Heart left ventricle (tissue), 16 donors: ENCODE results near the gene PXMP4. TPM values are rescaled to one million over a fixed set of nuclear protein-coding genes. Genes with fewer than 3 reads are reported as not detected.

Experiments used
- ATAC-seq, 4 donors: fragments of 200-7000 bp; cut with Tn5 transposase; one replicate each; pipeline ENCODE4 v1.9.1; 2020 to 2022; ENCODE audit warnings: moderate library complexity in 4 of 4, mild to moderate bottlenecking in 3 of 4, moderate number of reproducible peaks in 1 of 4
- DNase-seq, 5 donors: peaks; one replicate each; pipeline ENCODE4 v3.0.0-alpha.2; 2020
- H3K27ac ChIP-seq, 12 donors: fragments of 200-600 bp; sonication (generic) in 4 of 12; one replicate each; pipeline versions ENCODE4 v1.5.0 to v1.8.0; 2016 to 2022; ENCODE audit warnings: mild to moderate bottlenecking in 2 of 12
- H3K27me3 ChIP-seq, 9 donors: fragments of 200-600 bp; sonication (generic) in 2 of 9; one replicate each; pipeline versions ENCODE4 v1.5.1 to v1.8.0; 2016 to 2022; ENCODE audit warnings: mild to moderate bottlenecking in 3 of 9
- H3K36me3 ChIP-seq, 9 donors: fragments of 200-600 bp; sonication (generic) in 2 of 9; one replicate each; pipeline versions ENCODE4 v1.5.0 to v1.8.0; 2018 to 2022; ENCODE audit warnings: mild to moderate bottlenecking in 2 of 9
- H3K4me1 ChIP-seq, 12 donors: fragments of 200-600 bp; sonication (generic) in 4 of 12; one replicate each; pipeline versions ENCODE4 v1.5.0 to v1.8.0; 2016 to 2022; ENCODE audit warnings: mild to moderate bottlenecking in 3 of 12
- H3K4me3 ChIP-seq, 12 donors: fragments of 200-600 bp; sonication (generic) in 4 of 12; one replicate each; pipeline versions ENCODE4 v1.5.0 to v1.8.0; 2017 to 2022; ENCODE audit warnings: mild to moderate bottlenecking in 9 of 12, moderate library complexity in 4 of 12
- H3K9me3 ChIP-seq, 12 donors: fragments of 200-600 bp; sonication (generic) in 4 of 12; one replicate each; pipeline versions ENCODE4 v1.5.0 to v1.8.0; 2016 to 2022; ENCODE audit warnings: mild to moderate bottlenecking in 1 of 12
- POLR2A ChIP-seq, 2 donors: fragments of 450-650 bp; IDR thresholded peaks; one replicate each; pipeline ENCODE4 v1.6.1; 2017; ENCODE audit warnings: antibody characterized with exemption in 2 of 2, mild to moderate bottlenecking in 2 of 2, moderate library complexity in 2 of 2
- WGBS, 4 donors: extraction: QIAGEN DNeasy Blood & Tissue Kit in 2 of 4; methylation state at CpG; one replicate each; pipeline versions ENCODE4 v1.1.5 to v1.1.7; 2013 to 2018; 5-methylcytosine and 5-hydroxymethylcytosine counted together
- intact Hi-C, 10 donors: fragments of 100-400 bp; cut with DNase I; formaldehyde crosslinking; loops; one replicate each; pipeline versions ENCODE4 v1.11.1 to v1.14.2; 2022
- polyA plus RNA-seq, 2 donors: library from polyadenylated mRNA; stranded (reverse); fragments of 200-250 nt; gene quantifications; one replicate each; pipeline ENCODE4 v1.2.3, GENCODE V29; 2013
- total RNA-seq, 9 donors: library from RNA; depleted of rRNA in 2 of 9; stranded (reverse); fragments of >200 nt in 2 of 9; fragmentation: NEBNext Ultra II Directional in 3 of 9; extraction: Animal tissue kit (Norgen Biotek cat#: 25700) in 3 of 9; gene quantifications; one replicate each; pipeline versions ENCODE4 v1.1.0 to v1.2.4, GENCODE V29; 2016 to 2023
- TF ChIP-seq, protein P1 (sequence below), 12 donors: fragments of 200-600 bp; sonication (generic) in 4 of 12; IDR thresholded peaks; one replicate each; pipeline versions ENCODE4 v1.5.0 to v1.8.0; 2018 to 2022; ENCODE audit warnings: antibody characterized with exemption in 12 of 12, mild to moderate bottlenecking in 5 of 12
- donor health status: ischemic (EF 13 %, LVEDD 7.1; RV severe dilation, severe dysfunction).
- donor health status: healthy with polysubstance abuse.
- donor health status: DM: no; HTN: yes; CAD: no.
- donor health status: DM: no; HTN: no; CAD: no.
- donor health status: ischemic (EF 25% LVEDD 6.9; RV normal size, moderate dysfunction).
- donor health status: ischemic (EF 25% LVEDD 5.7; RV mildly dilated, moderate dysfunction).
- donor health status: healthy.
- donor health status: DM: yes; HTN: yes; CAD: no.
- donor health status: ischemic (EF 35%, LVEDD 5.7; RV mildly dilated, moderate dysfunction).
- donor health status: nonischemic (EF 11% LVEDD 7.7; RV severe dilation, severe dysfunction).
- donor health status: DM: yes; HTN: yes; CAD: no.
- donor health status: PGD.
- donor health status: ischemic (EF 29% LVEDD 5.4; RV normal size, mild dysfunction).
- donor health status: nonischemic (EF 23%, LVEDD 6.1; RV moderate dilation, normal function).

Gene PXMP4
- total and polyA plus RNA-seq, 11 donors, result 5.0 to 13.0 (median 10.2) TPM

- TF ChIP-seq, protein P1, sequence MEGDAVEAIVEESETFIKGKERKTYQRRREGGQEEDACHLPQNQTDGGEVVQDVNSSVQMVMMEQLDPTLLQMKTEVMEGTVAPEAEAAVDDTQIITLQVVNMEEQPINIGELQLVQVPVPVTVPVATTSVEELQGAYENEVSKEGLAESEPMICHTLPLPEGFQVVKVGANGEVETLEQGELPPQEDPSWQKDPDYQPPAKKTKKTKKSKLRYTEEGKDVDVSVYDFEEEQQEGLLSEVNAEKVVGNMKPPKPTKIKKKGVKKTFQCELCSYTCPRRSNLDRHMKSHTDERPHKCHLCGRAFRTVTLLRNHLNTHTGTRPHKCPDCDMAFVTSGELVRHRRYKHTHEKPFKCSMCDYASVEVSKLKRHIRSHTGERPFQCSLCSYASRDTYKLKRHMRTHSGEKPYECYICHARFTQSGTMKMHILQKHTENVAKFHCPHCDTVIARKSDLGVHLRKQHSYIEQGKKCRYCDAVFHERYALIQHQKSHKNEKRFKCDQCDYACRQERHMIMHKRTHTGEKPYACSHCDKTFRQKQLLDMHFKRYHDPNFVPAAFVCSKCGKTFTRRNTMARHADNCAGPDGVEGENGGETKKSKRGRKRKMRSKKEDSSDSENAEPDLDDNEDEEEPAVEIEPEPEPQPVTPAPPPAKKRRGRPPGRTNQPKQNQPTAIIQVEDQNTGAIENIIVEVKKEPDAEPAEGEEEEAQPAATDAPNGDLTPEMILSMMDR (IDR thresholded peaks at IDR 0.05), result no peak
- no peak for TF ChIP-seq POLR2A (IDR thresholded peaks at IDR 0.05)
- Histone ChIP-seq H3K9me3 (peaks cover 0 to 20% (median 15%) of the 10 kb centered on the region in 12 donors), H3K4me3 (peak overlapping the region; percentile 47 to 71 (median 64)), H3K4me1 (peaks cover 0 to 29% (median 20%) of the 10 kb centered on the region in 12 donors), H3K27ac (peak overlapping the region; percentile 86 to 99 (median 92)), H3K36me3 (no peaks in the 10 kb centered on the region), H3K27me3 (no peaks in the 10 kb centered on the region)
- ATAC-seq (peak; percentile 60 to 87 (median 79)), DNase-seq (peak in 4 of 5 donors; percentile 89 to 95 (median 92))
- intact Hi-C loops, result loop anchor here in 6 of 10 donors (2.0 to 5.0 kb wide), 6 partner anchors 60 to 275 kb away; partner anchors contain the start of genes NECAB3 (in 2 of the 6), RALY (in 2 of the 6), ACTL10 (in 1 of the 6) and CHMP4B (in 1 of the 6)
- WGBS, 4 donors, result 2 to 5% (median 2%) methylated on average over 24 to 68 of the region's 68 CpGs
These were observed 12.3 kb upstream of the PXMP4 start for GRCh38 chr20:33732166-33732970.

DNA sequence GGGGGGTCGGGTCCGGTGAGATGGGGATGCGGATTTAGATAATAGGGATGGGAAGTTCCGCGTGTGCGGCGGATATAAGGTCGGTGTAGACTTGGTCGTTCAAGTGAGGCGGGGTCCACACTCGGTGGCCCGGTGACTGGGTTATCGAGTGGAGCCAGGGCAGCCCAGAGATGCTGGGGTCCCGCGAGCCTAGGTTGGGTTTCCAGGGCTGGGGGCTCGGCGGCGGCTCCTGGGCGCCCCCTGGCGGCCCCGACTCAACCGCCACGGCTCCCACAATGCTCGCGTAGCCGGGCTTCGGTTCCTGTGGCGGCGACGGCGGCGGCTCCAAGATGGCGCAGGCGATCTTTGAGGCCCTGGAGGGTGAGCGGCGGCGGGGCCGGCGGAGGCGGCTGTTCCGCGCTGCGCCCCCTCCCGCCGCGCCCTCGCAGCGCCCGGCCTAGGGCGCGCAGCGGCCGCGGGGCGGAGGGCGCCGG lies 11.6 kb upstream of the PXMP4 start, which contains the start of gene ZNF341:
Gene ZNF341 (plus strand): TSS at position 304 of the 473 bp plus-strand sequence. CDS start 26 bp downstream, at position 330.
- DNase-seq (peak; percentile 88 to 94 (median 92)), ATAC-seq (peak; percentile 72 to 91 (median 88))
- Histone ChIP-seq H3K27ac (peak within 1 kb of the TSS; percentile 86 to 99 (median 92)), H3K9me3 (peaks cover 0 to 13% (median 9%) of the 10 kb centered on the region in 12 donors), H3K36me3 (no peaks in the 10 kb centered on the region), H3K4me3 (peak within 1 kb of the TSS; percentile 47 to 71 (median 64)), H3K27me3 (no peaks in the 10 kb centered on the region), H3K4me1 (peaks cover 0 to 29% (median 20%) of the 10 kb centered on the region in 12 donors)
- intact Hi-C loops, result loop anchor here in 6 of 10 donors (2.0 to 5.0 kb wide), 6 partner anchors 59 to 274 kb away; partner anchors contain the start of genes NECAB3 (in 2 of the 6), RALY (in 2 of the 6), ACTL10 (in 1 of the 6) and CHMP4B (in 1 of the 6)
- 2 to 11% (median 3%) methylated on average over 17 to 57 of the region's 57 CpGs for WGBS, 4 donors
- TF ChIP-seq, protein P1 (IDR thresholded peaks at IDR 0.05), result peak; percentile 82 to 97 (median 90)
- no peak for TF ChIP-seq POLR2A (IDR thresholded peaks at IDR 0.05)

- intact Hi-C loops, result loop anchor here in 6 of 10 donors (5.0 kb wide), 5 partner anchors 59 to 274 kb away; partner anchors contain the start of genes NECAB3 (in 2 of the 6), ACTL10 (in 1 of the 6), CHMP4B (in 1 of the 6) and RALY (in 1 of the 6)
- no peaks in the 10 kb centered on the region for H3K36me3 ChIP-seq
These were observed 11.0 kb upstream of the PXMP4 start for GRCh38 chr20:33730946-33731692.

More at GRCh38 chr20:33730946-33731692, 11.0 kb upstream of the PXMP4 start:
- no peaks in the 10 kb centered on the region for H3K27me3 ChIP-seq
- no peak for TF ChIP-seq POLR2A (IDR thresholded peaks at IDR 0.05)
- TF ChIP-seq, protein P1 (IDR thresholded peaks at IDR 0.05), result no peak
- WGBS, 4 donors, result 77 to 81% (median 80%) methylated on average over 18 of the region's 18 CpGs
- ATAC-seq (peak in 3 of 4 donors; percentile 1 to 6 (median 5)), DNase-seq (no peak)
- peak overlapping the region; percentile 42 to 71 (median 64) for H3K4me3 ChIP-seq
- peaks cover 0 to 29% (median 20%) of the 10 kb centered on the region in 12 donors for H3K4me1 ChIP-seq
- peaks cover 0 to 7% (median 3%) of the 10 kb centered on the region in 12 donors for H3K9me3 ChIP-seq
- peak overlapping the region; percentile 86 to 99 (median 92) for H3K27ac ChIP-seq
